D721Med (cell line): Measurements from ENCODE around the gene LRP2.

ENCODE experiments used
- DNase-seq: peaks from one replicate; pipeline ENCODE4 v3.0.0; 2011; ENCODE audit warnings: low spot score; ENCODE audit not compliant: insufficient read length
- FAIRE-seq: peaks from 2 replicates; lab custom pipeline; 2011; peaks lifted over from hg19 to GRCh38; lab: Jason Lieb, UNC
- CTCF ChIP-seq: IDR thresholded peaks from 2 replicates; pipeline ENCODE4 v1.5.1; 2012; ENCODE audit warnings: mild to moderate bottlenecking, control low read depth; ENCODE audit not compliant: insufficient read depth; ENCODE audit errors: missing control alignments

LRP2 gene

DNA sequence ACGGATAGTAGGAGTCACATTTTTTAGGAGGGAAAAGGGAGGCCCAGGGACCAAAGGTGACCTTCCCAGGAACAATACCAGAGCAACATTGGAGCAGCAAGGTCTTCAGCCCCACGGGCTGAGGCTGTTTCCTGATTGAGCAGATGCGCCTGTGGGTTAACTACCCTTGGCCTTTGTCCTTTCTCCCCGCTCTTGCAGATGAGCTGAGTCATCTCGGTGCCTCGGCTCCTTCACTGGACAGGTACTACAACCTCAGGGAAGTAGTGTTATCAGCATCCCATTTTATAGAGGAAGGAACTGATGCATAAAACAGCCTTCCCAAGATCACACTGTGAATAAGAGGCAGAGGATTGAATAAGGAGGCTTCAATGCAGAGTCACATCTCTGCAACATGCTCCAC is 249.5 kb downstream of the LRP2 start:
- no peak for FAIRE-seq
- TF ChIP-seq CTCF = no peak
- DNase-seq = no peak

DNA sequence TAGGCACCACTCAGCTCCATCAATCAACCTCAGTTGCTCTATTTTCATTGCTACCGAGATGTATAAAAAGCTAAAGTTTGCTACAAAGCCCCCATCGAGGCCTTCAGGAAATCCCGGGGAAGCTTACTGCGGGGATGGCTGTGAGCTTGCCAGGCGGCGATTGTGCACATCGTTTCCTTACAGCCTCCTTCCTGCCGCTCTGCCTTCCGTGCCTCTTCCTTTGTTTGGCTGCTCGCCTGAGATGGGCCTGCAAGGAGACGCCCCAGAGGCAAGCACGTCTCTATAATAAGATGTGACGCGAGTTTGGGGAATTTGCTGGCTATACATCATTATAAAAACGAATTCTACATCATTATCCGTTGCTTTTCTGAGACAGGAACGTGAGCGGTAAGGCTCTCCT is 251.4 kb downstream of the LRP2 start:
- FAIRE-seq (no peak), DNase-seq (no peak)
- TF ChIP-seq CTCF = no peak

DNA sequence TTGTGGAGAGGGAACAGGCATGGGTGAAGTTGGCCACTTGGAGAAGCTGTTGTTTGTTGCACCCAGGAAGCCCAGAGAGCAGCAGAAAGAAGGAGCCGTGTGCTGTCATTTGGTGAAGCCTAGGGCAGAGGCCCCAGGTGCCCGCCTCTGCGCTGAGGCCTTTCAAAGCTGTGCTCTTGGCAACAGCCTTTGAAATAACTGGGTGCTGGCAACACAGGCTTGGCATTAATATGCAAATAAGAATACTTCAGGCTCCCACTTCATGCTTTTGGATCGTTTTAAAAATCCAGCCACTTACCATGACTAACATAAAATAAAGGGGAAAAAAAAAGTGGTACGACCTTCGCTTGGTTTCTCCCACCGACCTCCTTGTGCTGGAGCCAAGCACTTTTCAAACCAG is 251.9 kb downstream of the LRP2 start:
- DNase-seq (no peak), FAIRE-seq (no peak)
- no peak for TF ChIP-seq CTCF

DNA sequence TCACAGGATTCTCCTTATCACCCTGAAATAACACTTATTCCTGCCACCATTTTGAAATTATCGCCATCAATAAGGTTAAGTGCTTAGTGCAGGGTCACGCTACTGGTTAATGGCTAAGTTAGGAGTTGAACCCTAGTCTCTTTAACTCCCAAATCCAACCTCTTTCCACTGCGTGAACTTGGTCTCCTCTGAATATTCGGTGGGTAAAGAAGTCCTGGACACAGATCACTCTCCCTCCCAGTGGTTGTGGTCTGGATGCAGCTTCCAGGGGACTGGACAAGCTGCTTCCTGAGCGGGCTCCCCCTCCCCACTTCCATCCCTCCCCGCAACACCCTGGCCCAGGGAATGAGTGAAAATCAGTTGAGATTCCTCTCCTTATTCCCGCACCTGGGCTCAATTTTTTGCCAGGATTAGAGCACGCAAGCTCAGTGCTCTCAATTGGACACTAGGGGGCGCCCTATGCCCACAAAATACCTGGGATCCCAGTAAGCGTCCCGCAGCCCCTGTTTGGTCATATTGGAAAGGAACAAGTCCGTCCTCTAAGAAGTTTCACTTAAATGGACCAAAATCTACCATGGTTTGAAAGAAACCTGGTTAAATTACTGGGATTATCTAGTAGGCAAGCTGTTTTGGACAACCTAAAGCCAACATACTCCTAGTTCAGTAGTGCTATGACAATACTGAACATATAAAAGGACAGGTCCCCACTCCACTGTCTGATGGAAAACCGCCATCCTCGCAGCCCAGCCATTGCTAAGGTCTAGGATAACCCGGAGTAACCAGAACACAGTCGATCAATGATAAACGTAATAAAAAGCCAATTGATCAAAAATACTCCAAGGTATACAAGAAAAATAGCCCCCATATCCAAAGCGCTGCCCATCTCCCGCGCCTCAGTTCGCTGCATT is 252.6 kb downstream of the LRP2 start:
- FAIRE-seq (no peak), DNase-seq (peak; percentile 37)
- peak; percentile 94 for TF ChIP-seq CTCF

- DNase-seq (no peak), FAIRE-seq (no peak)
- TF ChIP-seq CTCF = no peak
These were observed 254.0 kb downstream of the LRP2 start for GRCh38 chr2:169108099-169108884.

DNA sequence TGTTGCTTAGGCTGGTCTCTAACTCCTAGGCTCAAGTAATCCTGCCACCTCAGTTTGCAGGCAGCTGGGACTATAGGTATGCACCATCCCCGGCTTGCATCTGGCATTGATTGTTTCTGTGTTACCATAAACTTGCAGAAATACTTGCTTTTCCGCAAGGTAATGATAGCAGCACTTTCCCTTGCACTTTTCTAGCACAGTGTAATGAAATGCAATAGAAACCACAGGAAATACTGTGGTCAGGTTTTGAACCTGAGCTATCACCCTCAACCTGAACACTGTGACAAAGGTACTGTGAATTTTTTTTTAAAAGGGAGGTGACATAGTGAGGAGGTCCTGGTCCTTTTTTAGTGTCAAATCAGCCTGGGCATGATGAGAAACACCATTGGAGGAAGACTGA is 254.7 kb downstream of the LRP2 start:
- DNase-seq = no peak
- no peak for TF ChIP-seq CTCF
- no peak for FAIRE-seq
